GM12864 (cell line): ENCODE results near the gene ARHGEF7.

ENCODE experiments used
- DNase-seq: peaks from one replicate; pipeline ENCODE4 v3.0.0-alpha.2; 2011; ENCODE audit warnings: low read depth
- H3K4me3 ChIP-seq: 2 replicates; pipeline ENCODE4 v1.5.1; 2011; ENCODE audit warnings: mild to moderate bottlenecking, low read depth, low read length, control low read depth
- TF ChIP-seq, protein P1 (sequence below): IDR thresholded peaks from 2 replicates; pipeline ENCODE4 v1.5.1; 2011; ENCODE audit warnings: low read depth, mild to moderate bottlenecking, moderate library complexity, low read length, control low read depth, inconsistent platforms; ENCODE audit errors: missing control alignments

The ARHGEF7 gene

DNA sequence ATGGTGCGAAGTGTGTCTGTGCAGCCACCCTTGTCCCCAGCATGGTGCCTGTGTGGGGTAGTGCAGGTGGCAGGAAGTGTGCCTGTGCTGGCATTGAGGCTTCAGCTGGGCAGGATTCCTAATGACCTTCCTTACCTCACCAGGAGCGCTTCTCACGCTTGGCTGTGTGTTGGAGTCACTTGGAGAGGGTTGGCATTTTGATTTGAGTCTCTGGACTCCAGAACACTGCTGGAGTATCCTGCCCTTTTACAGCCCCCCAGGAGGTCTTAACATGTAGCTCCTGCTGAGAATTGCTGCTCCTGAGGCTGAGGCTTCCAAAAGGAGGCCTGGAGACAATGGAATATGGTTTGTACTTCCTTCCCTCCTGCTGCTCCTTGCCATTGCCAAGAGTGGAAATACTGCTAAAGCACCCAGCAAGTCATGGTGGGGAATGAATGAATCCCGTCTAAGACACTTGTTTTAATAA lies 87.1 kb downstream of the ARHGEF7 start:
- DNase-seq, result no peak
- TF ChIP-seq, protein P1, sequence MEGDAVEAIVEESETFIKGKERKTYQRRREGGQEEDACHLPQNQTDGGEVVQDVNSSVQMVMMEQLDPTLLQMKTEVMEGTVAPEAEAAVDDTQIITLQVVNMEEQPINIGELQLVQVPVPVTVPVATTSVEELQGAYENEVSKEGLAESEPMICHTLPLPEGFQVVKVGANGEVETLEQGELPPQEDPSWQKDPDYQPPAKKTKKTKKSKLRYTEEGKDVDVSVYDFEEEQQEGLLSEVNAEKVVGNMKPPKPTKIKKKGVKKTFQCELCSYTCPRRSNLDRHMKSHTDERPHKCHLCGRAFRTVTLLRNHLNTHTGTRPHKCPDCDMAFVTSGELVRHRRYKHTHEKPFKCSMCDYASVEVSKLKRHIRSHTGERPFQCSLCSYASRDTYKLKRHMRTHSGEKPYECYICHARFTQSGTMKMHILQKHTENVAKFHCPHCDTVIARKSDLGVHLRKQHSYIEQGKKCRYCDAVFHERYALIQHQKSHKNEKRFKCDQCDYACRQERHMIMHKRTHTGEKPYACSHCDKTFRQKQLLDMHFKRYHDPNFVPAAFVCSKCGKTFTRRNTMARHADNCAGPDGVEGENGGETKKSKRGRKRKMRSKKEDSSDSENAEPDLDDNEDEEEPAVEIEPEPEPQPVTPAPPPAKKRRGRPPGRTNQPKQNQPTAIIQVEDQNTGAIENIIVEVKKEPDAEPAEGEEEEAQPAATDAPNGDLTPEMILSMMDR, result no peak
- H3K4me3 ChIP-seq, result no peak overlapping the region

- no peak for DNase-seq
- TF ChIP-seq, protein P1, result no peak
- H3K4me3 ChIP-seq, result no peak overlapping the region
Measured at GRCh38 chr13:111202745-111203144, 87.6 kb downstream of the ARHGEF7 start.

GRCh38 chr13:111203736-111204389 lies 88.8 kb downstream of the ARHGEF7 start:
- H3K4me3 ChIP-seq, result no peak overlapping the region; the same call in 1 of the 2 replicates
- TF ChIP-seq, protein P1, result no peak

DNA sequence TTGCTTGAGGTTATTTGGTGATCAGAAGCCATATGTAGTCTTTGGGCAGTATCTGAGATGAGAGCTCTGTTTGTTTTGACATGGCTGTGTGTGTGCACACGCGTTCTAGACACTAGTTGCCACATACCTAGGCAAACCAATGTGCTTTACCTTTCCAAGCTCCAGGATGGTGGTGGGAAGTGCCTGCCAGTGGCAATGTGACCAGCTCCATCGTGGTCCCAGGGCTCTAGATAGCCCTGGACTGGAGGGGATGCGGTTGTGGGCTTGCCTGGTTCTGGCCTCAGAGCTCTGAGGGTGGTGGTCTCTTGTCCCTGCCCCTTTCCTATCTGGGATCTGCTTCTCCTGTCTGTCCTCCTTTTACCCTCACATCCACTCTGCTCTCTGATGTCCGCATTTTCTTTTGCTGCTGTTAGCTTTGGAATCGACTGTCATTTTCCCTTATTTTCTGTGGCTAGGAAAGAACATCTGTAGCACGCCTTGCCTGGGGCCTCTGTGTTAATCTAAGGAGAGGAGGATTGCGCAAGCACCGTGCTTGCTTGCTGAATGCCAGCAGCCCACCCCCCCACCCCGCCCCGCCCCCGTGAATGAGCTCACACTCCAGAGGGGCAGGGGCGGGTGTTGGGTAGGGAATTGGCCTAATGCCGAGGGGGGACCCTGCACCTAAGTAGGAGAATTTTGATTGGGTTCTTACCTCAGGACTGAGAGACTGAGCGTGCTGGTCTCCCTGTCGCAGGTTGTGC lies 89.5 kb downstream of the ARHGEF7 start:
- DNase-seq, result no peak
- H3K4me3 ChIP-seq, result no peak overlapping the region
- TF ChIP-seq, protein P1, result no peak

More at GRCh38 chr13:111203736-111204389, 88.8 kb downstream of the ARHGEF7 start:
- DNase-seq, result no peak

DNA sequence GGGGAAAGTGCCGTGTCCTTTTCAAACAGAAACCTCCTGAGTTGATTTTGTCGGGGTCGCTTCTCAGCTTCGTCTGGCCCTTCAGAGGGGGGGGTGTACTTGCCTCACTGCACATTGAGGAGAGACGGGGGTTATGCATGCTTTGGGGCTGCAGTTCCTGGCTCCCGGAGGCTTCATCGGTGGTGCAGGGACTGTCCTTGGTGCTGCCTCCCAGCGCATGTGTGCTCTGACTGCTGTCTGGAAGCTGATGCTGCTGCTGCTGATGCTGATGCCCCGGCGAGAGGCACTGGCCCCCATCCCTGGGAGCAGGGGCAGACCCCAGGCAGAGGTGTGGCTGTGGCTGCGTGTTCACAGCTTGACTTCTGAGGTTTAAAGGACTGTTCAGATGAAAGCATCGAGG lies 91.0 kb downstream of the ARHGEF7 start:
- H3K4me3 ChIP-seq, result no peak overlapping the region
- TF ChIP-seq, protein P1, result no peak
- no peak for DNase-seq

DNA sequence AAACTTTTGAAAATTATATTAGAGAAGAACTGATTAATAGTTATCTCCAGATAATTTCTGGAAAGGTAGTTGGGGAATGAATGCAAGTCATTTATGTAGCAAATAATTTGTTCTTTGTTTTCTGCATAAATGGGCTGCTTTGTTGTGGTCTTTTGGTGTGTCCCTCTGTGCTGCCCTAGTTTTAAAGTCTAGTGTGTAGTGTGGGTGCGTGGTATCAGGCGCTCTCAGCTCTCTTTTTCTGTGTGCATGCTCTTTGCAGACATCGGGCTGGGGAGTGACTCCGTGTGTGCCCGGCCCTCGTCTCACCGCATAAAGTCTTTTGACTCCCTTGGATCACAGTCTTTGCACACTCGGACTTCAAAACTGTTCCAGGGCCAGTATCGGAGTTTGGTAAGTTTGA lies 94.5 kb downstream of the ARHGEF7 start:
- no peak overlapping the region for H3K4me3 ChIP-seq
- no peak for DNase-seq
- TF ChIP-seq, protein P1, result no peak

- TF ChIP-seq, protein P1, result no peak
- no peak overlapping the region for H3K4me3 ChIP-seq
- DNase-seq, result no peak
Measured at GRCh38 chr13:111210091-111210490, 95.0 kb downstream of the ARHGEF7 start.
